NCI-H2196 (cell line): ENCODE measurements around the gene NEK10.
"Not testable (repeated sequence)": the region's sequence is repeated elsewhere in the genome, so short reads cannot be mapped to it uniquely, and the experiment has no call there.

Source experiments
- DNase-seq: peaks from one replicate; lab custom pipeline; 2025; ENCODE audit not compliant: unreplicated experiment; lab: John Stamatoyannopoulos, UW

NEK10 gene, protein sequence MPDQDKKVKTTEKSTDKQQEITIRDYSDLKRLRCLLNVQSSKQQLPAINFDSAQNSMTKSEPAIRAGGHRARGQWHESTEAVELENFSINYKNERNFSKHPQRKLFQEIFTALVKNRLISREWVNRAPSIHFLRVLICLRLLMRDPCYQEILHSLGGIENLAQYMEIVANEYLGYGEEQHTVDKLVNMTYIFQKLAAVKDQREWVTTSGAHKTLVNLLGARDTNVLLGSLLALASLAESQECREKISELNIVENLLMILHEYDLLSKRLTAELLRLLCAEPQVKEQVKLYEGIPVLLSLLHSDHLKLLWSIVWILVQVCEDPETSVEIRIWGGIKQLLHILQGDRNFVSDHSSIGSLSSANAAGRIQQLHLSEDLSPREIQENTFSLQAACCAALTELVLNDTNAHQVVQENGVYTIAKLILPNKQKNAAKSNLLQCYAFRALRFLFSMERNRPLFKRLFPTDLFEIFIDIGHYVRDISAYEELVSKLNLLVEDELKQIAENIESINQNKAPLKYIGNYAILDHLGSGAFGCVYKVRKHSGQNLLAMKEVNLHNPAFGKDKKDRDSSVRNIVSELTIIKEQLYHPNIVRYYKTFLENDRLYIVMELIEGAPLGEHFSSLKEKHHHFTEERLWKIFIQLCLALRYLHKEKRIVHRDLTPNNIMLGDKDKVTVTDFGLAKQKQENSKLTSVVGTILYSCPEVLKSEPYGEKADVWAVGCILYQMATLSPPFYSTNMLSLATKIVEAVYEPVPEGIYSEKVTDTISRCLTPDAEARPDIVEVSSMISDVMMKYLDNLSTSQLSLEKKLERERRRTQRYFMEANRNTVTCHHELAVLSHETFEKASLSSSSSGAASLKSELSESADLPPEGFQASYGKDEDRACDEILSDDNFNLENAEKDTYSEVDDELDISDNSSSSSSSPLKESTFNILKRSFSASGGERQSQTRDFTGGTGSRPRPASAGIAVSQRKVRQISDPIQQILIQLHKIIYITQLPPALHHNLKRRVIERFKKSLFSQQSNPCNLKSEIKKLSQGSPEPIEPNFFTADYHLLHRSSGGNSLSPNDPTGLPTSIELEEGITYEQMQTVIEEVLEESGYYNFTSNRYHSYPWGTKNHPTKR

DNA sequence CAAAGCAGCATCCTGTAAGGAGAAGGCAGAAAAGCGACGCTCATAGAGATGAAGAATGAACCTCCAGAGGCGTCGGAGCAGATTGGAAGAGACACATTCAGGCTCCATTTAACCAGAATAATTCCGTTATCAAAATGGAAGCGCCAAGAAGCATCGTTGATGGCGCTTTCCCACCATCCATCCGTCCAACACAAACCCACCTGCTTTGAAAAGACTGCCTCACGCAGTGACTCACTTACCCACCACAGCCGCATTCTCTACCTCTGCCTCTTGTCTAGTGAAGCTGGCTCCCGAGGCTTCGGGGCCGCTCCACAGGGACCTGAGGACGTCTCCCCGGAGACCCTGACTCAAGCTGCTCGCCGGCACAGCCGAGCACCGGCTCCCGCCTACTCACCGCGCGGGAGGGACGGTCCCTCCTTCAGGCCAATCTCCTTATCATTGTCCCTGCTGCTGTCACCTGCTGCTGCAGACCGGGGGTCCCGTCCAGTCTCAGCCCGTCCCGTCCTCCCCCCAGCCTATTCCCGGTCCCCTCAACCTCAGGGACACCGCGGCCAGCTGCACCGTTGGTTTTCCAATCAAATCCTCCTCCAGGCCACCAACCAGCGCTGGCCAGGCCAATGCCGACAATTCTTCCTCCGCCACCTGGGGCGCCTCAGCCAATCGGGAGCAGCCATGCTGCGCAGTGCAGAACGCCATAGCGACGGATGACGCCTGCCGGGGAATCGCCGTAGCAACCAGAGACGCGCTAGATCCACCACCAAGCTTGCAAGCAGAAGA is at the start of gene NEK10:
Gene NEK10, minus strand, starts transcription at position 553 of the 777 bp plus-strand sequence. CDS start 16,501 bp downstream, outside the sequence.
- peak; percentile 81 for DNase-seq

DNA sequence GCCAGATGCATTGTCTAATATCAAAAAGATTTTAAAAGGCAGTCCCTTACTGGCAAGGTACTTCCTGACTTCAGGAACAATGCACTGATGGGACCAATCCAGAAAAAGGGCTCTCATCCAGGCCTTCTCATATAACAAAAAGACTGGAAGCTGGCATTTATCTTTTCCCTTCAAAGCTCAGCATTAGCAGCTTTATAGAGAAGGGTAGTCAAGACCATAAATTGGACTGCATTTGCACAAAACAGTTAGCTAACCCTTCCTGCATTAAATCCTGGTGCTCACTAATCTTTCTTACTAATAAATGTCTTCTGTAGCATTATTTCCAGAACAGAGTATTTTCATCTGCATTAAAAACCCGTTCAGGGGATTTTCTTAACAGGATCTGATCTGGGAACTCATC is 46.0 kb upstream of the NEK10 start:
- no peak for DNase-seq

DNA sequence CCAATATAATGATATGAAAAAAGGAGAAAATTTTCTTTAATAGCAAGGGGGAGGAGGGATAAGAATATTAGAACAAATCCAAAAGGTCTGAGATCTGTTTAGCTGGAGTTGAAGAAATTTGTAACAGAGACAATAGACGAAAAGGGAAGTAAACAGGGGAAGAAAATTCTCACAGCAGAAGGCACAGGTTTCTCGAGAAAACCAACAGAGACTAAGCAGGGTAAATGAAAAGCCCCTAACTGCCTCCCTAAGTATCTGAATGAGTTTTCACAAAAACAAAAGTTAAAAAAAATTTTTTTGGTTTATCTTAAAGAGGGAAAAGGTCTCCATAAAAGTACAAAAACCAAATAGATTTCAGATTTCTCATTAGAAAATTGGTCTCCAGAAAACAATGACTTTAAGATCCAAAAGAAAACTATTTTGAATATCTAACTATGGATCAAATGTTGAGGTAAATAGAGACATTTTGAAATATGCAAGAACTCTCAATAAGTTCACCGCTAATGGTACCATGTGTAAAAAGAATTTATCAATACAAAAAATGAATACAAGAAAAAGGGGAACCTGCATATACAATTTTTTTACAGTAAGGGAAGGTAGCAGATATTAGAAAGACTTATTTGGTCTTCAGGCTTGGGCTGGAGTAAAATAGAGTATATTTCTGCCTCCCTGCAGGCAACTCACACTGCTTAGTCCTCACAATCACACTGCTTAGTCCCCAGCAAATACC is 23.9 kb upstream of the NEK10 start:
- no peak for DNase-seq

DNA sequence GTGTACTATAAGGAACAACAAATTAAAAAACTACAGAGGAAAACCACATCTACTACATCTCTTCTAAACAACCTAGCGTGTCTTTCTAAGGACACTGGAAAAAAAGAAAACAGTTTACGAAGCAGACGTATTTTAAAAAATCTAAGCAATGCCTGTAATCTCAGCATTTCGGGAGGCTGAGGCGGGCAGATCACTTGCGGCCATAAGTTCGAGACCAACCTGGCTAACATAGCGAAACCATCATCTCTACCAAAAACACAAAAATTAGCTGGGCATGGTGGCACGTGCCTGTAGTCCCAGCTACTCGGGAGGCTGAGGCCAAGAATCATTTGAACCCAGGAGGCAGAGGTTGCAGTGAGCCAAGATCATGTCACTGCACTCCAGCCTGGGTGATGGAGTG is 23.2 kb upstream of the NEK10 start:
- DNase-seq = not testable (repeated sequence)

DNA sequence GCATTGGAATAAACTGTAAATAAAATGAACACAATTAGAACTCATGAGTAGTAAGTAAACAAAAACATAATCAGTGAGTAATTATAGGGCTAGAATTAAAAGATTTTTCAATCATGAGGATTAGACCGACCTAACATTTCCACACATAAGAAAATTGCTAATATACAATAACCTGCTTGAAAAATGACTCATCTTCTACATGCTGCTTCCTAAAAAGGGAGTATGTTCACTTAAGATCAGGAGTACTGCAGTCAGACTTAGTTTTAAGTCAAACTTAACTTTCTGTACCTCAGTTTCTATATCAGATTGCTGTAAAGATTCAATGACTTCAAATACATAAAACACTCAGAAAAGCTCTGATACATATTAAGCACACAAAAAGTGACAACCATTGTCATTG is 22.6 kb upstream of the NEK10 start:
- no peak for DNase-seq

DNA sequence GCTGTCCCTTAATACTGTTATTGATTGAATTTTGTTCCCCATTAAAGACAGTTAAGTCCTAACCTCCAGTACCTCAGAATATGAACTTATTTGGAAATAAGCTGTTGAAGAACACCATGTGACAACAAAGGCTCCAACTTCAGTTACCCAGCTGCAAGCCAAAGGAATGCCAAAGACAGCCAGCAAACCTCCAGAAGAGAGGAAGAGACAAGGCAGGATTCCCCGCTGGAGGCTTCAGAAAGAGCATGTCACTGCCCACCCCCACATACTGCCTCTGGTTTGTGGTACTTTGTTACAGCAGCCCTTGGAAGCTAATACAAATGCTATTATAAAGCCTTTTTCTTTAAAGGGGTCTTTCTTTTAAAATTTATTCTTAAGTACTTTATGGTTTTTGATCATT is 18.4 kb upstream of the NEK10 start:
- DNase-seq = no peak

DNA sequence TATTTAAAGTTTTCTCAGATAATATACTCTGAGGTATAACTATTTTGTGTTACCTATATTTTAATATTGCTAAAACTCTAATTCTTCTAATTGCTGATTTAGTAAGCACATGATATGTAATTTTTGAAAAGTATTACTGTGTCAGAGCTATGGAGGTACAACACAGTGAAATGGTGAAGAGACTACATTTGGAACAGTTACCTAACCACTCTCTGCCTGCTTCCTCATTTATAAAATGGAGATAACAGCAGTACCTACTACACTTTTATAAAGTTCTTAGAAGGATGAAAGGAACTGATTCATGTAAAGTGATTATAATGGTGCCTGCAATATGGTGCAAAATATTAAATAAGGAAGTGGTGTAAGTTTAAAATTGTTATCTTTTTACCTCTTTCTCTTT is 16.3 kb upstream of the NEK10 start:
- DNase-seq = no peak

DNA sequence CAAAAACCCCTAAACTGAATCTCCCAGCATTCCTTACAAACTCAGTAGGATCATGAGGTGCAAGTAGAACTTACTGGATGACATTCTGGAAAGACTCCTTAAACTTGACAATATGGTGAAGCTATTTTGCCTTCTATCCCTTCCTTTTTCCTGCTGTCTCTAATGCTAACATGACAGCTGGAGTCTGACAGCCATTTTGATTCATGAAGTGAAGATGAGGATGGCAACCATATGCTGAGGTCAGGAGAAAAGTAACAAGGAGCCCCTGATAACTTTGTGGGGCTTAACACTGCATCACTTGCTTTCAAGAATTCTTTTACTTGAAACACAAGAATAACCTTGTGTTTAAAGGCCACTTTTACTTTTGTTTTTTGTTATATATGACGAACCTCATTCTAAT is 15.0 kb upstream of the NEK10 start:
- no peak for DNase-seq

DNA sequence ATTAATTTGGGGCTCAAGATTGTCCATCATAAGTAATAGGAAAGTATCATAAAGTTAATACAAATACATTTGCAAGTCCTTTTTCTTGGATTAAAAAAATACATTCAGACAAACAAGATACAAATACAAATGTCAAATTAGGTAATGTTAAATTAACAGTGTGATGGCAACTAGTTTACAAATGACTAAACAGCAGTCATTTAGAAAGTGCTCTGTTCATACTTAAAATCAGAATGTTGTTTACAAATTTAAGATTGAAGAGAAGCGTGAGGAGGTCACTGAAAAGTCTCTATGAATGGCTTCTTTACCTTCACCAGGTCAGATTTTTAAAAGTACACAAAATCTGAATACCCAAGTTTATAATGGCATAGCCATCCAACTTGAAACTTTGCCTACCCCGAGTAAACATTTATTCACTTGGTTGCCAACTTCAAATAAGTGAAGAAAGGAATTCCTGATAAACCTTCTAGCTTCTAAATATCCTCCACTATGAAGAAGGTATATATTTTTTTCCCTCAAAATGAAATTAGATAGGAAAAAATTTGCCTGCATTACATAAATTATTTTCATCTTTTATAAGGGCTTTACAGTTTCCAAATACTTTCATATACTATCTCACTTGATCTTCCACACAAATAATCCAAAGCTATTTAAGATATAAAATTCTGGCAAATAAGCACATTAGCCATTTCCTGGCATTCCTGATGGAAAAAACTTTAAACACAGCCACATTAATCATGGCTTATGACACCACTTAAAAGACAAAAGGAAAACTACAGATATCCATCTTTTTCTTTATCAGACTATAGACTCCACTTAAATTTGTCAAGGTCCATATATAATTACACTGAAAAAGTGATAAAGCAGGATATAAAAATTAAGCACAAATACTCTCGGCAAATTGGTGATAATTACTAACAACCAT is 11.5 kb upstream of the NEK10 start:
- no peak for DNase-seq

DNA sequence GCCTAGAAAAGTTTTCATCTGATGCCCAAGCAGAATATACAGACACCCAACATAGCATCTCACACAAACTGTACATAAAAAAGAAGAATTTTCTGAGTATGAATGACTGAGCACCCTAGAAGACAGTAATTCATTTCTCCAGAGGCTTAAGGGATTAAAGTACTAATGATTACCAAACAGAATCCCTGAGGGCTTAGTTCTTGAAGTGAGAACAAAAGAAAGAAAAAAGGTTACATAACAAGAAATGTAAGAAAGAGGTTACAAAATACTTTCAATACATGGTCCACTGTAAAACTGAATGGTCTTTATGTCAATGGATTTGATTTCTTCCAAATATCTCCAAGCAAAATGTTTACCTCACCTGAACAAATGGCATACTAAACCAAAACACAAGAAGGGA is 9.1 kb upstream of the NEK10 start:
- DNase-seq = no peak

DNA sequence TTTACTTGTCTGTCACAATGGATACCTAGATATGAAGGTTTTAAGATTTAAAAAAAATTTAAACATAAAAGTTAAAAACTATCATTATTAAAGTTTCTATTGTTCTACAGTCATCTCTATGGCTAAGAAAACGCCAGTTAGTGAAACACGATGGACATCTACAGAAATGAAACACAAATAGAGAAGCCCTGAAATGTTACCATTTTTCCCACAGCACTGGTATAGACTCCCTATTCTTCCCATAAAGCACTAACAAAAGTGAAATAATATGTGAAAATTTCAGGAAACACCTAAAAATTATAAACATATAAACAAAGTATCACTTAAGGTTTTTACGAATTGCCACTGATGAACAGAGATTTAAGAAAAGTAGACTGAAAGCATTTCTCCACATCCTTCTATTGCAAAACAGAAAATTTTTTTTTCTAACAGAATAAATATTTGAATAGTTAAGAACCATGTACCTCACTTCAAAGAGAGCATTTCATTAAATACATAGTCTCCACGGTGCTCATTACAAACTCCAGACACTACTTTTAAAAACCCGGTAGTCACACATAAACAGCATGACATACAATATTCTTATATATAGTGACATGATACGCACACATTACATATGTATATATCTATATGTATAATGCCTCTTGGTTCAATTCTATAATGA is 7.1 kb upstream of the NEK10 start:
- DNase-seq = no peak

DNA sequence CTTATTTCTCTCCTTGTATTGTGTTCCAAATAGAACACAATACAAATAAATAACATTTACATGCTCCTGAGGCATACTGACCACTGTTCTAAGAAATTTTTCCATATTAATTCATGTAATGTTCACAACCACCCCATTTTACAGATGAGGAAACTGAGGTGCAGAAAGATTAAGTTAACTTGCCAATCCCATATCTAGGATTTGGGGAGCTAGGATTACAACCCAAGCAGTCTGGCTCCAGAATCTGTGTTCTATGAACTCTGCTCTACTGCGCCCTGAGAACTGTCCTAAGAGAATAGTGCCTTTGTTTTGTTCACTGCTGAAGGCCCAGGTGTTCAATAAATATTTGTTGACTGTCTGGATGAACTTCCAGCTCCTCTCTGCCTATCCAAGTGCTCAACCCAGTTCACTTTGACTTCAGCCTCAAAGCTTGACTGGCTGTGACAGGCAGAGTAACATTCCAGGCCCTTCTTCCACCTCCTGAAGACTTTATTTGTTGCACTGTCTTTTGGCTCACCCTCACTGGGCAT is 3.1 kb downstream of the NEK10 start:
- no peak for DNase-seq

DNA sequence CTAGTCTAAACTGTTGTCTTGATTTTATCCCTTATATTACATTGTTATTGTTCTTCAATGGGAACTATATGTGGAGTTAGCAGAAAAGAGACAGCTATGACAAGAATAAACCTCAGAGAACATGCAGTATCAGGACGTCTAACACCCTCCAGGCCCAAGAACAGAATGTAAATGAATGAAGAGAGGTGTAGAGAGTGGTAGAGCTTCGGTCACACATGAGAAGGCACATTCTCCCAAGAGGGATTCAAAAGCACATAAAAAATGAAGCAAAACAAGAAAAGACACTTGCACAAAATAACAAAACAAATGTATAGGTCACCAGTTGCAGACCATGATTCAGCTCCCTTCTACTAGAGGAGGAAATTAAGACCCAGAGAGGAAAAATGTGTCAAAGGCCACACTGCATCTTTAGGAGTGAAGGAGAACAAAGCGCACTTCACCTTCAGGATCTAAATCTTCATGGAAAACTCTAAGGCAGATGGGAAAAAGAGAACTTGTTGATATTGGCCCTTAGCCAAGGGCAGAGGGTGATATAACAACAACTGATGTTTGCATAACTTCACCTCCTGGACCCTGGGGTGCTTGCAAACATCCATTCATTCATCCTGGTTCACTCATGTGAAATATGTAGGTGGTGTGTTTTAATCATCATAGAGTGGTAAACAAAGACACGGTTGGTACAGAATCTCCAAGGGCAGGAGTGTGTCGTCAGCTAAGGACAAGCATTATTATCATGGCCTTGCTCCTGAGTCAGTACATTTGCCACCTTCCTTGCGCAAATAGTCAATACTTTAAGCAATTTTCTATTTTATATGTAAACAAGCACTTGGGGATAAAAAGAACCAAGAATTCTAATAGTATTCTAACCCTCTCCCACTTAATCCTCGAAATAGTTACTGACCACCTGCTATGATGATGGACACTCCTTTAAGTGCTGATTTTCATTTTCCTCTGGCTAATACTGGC is 8.8 kb downstream of the NEK10 start:
- DNase-seq = no peak

DNA sequence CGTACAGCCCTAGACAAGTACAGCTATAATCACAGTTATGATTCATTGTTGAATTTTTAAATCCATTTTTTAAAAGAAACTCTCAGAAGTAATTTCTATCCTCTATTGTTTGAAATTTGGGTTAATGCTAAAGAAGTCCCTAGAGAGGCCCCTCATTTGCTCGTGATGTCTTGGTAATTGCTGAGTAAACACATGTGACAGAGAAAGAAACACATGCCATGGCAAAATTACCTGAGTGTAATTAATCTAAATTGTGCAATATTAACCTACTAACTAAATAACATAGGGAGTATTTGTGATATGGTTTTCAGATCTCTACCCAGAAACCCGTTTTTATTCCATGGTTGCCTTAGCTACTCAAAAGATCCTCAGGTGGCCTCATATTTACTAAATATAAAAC is 10.8 kb downstream of the NEK10 start:
- DNase-seq = no peak

DNA sequence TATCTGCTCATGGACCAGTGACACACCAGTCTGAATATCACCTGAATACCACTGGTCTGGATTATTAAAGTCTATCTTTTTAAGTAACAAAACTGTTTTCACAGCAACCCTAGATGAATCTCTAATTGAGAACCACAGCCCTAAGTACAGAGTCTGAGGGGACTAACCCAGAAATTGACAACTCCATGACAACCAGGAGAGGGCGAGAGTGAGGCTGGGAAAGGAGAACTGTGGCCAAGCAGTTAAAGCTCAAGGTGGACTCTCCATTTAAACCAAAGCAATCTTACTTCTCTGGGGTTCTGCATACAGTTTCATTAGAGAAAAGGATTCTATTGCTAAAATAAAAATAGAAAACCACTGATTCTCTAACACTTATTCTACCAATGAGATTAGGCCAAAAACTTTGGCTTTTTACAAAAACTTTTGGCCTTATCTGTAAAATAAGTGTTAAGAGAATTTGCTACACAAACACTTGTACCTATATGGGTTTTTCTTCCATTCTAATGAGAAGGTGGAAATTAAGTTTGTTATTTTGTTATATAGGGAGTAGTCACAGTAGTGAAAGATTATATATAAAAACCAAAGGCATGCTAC is 11.4 kb downstream of the NEK10 start:
- DNase-seq = no peak

DNA sequence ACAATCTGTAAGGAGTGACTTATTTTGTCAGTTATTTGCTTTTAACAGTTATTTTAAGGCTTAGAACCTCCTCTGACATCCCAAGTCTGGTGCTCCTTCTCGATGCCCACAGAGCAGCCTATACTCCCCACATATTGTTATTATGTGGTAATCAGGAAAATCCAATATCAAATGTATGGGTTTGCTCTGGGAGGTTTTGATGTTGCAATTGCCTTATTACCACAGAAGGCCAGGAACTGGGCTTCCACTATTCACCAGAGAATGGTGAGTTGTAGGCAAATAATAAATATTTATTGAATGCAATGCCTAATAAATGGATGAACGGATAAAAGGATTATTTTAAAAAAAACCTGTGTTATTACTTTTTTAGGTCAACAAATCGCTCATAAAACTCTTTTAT is 12.2 kb downstream of the NEK10 start:
- DNase-seq = no peak
